ENCODE data around the gene CHMP6. TPM values are rescaled to one million over a fixed set of nuclear protein-coding genes. Genes with fewer than 3 reads are reported as not detected.
A peak's percentile ranks its signal among the peaks of the same experiment; 100 is the strongest.

The CHMP6 gene
- total and polyA plus RNA-seq, 11 donors, result 17.9 to 35.5 (median 19.6) TPM

DNA sequence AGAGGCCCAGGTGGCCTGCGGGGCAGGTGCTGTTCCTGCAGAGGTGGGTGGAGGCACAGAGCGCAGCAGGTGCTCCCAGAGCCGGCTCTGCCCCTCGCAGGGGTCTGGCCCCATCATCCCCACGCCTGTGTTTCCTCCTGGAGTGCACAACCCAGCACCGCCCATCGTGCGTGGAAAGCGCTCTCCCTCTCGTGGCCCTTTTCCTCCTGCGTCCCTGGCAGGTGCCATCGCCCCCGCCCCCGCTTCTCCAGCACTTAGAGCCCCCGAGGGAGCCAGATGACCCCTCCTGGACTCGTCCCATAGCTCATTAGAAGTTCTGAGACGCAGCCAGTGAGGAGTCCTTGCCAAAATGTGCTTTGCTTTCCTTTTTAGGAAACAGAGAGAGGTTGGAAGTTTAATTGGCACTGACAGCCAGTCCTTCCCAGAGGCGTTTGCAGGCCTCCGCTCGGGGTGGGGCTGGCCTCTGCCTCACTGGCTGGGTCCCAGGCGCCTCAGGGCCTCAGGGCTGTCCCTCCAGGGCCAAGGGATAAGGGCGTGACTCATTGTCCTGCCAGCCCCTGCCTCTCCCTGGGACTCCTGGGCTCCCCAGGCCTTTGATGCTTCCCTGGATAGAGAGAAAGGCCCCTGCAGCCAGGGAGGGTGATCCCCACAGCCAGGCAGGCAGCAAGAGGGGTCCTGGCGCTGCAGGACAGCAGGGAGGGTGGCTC lies 32.2 kb upstream of the CHMP6 start:
- peak overlapping the region in 5 of 12 donors; percentile 8 to 28 (median 10) for H3K4me3 ChIP-seq
- 8 to 25% (median 19%) methylated on average over 18 to 23 of the region's 23 CpGs for WGBS, 4 donors
- intact Hi-C loops (cut with DNase I), result loop anchor here in 1 of 10 donors (10.0 kb wide), 1 partner anchor 95 kb away; no protein-coding TSS in a partner anchor
- H3K9me3 ChIP-seq, result peaks cover 0 to 4% (median 0%) of the 10 kb centered on the region in 12 donors
- peaks cover 0 to 14% (median 6%) of the 10 kb centered on the region in 9 donors for H3K36me3 ChIP-seq
- H3K4me1 ChIP-seq, result peaks cover 3 to 26% (median 20%) of the 10 kb centered on the region in 12 donors
- ATAC-seq (peak; percentile 93 to 96 (median 96)), DNase-seq (peak; percentile 88 to 95 (median 91))
- TF ChIP-seq POLR2A (IDR thresholded peaks at IDR 0.05), result no peak
- TF ChIP-seq, protein P1, sequence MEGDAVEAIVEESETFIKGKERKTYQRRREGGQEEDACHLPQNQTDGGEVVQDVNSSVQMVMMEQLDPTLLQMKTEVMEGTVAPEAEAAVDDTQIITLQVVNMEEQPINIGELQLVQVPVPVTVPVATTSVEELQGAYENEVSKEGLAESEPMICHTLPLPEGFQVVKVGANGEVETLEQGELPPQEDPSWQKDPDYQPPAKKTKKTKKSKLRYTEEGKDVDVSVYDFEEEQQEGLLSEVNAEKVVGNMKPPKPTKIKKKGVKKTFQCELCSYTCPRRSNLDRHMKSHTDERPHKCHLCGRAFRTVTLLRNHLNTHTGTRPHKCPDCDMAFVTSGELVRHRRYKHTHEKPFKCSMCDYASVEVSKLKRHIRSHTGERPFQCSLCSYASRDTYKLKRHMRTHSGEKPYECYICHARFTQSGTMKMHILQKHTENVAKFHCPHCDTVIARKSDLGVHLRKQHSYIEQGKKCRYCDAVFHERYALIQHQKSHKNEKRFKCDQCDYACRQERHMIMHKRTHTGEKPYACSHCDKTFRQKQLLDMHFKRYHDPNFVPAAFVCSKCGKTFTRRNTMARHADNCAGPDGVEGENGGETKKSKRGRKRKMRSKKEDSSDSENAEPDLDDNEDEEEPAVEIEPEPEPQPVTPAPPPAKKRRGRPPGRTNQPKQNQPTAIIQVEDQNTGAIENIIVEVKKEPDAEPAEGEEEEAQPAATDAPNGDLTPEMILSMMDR (IDR thresholded peaks at IDR 0.05), result peak in 3 of 12 donors; percentile 5 to 13 (median 7)
- peak overlapping the region; percentile 73 to 98 (median 90) for H3K27ac ChIP-seq
- H3K27me3 ChIP-seq, result no peaks in the 10 kb centered on the region

DNA sequence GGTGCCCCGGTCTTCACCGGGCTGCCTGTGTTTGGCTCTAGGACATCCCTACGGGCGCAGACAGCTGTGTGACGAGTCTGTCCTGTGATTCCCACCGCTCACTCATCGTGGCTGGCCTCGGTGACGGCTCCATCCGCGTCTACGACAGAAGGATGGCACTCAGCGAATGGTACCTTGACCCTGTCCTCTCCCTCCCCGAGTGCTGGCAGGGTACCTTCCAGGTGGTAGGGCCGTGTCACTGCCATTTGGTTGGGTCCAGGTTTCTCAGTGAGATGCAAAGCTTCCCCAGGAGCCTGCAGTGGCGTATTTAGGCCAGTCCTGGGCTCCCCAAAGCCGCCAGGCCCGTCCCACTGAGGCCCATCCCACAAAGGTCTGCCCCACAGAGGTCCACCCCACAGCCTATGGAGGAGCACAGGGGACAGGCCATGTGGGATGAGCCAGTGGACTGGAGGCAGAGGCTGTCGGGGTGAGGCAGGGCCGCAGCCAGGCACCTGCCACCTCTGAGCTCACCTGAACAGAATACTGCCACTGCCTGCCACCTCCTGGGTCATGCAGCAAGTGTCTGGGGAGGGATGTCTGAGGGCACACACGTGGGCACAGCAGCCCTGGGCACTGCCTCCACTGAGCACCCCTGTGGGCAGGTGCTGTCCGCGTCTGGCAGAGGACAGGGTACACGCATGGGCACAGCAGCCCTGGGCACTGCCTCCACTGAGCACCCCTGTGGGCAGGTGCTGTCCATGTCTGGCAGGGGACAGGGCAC lies 31.4 kb upstream of the CHMP6 start:
- 57 to 73% (median 68%) methylated on average over 19 to 24 of the region's 24 CpGs for WGBS, 4 donors
- intact Hi-C loops (cut with DNase I), result loop anchor here in 1 of 10 donors (10.0 kb wide), 1 partner anchor 95 kb away; no protein-coding TSS in a partner anchor
- peaks cover 0 to 22% (median 13%) of the 10 kb centered on the region in 9 donors for H3K36me3 ChIP-seq
- H3K4me1 ChIP-seq, result peaks cover 3 to 26% (median 20%) of the 10 kb centered on the region in 12 donors
- ATAC-seq (peak; percentile 1 to 33 (median 5)), DNase-seq (peak in 2 of 5 donors; percentile 25 to 43)
- peaks cover 0 to 1% (median 0%) of the 10 kb centered on the region in 12 donors for H3K9me3 ChIP-seq
- peak overlapping the region in 5 of 12 donors; percentile 8 to 28 (median 10) for H3K4me3 ChIP-seq
- H3K27ac ChIP-seq, result peak overlapping the region; percentile 65 to 98 (median 90)
- TF ChIP-seq, protein P1 (IDR thresholded peaks at IDR 0.05), result no peak
- H3K27me3 ChIP-seq, result no peaks in the 10 kb centered on the region

DNA sequence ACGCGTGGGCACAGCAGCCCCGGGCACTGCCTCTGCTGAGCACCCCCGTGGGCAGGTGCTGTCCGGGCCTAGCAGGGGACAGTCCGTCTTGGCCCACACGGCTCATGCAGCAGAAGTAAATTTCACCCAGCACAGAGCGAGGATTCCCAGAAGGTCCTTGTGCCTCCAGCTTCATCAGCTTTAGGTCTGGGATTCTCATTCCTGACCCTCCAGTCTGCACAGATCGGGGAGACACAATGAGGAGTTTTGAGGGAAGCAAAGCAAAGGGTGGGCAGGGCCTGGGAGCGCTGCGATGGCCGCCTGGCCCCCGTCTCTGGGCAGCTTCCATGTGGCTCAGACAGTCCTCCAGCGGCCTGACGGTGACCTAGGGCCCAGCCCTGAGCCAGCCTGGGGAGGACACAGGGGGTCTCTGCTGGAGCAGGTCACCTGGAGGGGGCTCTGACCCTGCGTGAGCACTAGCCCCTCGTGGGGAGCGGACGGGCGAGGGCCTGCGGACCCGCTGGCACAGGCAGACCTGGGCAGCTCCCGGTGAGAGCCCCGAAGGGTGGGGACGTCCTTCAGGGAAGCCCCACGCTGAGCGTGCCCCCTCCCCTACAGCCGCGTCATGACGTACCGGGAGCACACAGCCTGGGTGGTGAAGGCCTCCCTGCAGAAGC lies 30.7 kb upstream of the CHMP6 start:
- Histone ChIP-seq H3K4me1 (peaks cover 3 to 26% (median 20%) of the 10 kb centered on the region in 12 donors), H3K9me3 (no peaks in the 10 kb centered on the region), H3K27ac (peak overlapping the region in 8 of 12 donors; percentile 86 to 98 (median 92)), H3K27me3 (no peaks in the 10 kb centered on the region), H3K36me3 (peaks cover 0 to 26% (median 16%) of the 10 kb centered on the region in 9 donors), H3K4me3 (no peak overlapping the region)
- no peak for TF ChIP-seq POLR2A (IDR thresholded peaks at IDR 0.05)
- TF ChIP-seq, protein P1 (IDR thresholded peaks at IDR 0.05), result no peak
- intact Hi-C loops (cut with DNase I), result loop anchor here in 1 of 10 donors (10.0 kb wide), 1 partner anchor 96 kb away; no protein-coding TSS in a partner anchor
- ATAC-seq (no peak), DNase-seq (peak in 1 of 5 donors; percentile 51)
- WGBS, 4 donors, result 92 to 96% (median 94%) methylated on average over 19 to 31 of the region's 31 CpGs
